ENCODE data around the gene WIF1. TPM values are rescaled to one million over a fixed set of nuclear protein-coding genes. Genes with fewer than 3 reads are reported as not detected.

Gene WIF1
- total and polyA plus RNA-seq, 7 donors, result 0.03 TPM; not detected in 6

- intact Hi-C loops (cut with DNase I), result no loop called here
- Histone ChIP-seq H3K4me3 (no peak overlapping the region), H3K27me3 (ENCODE audit: insufficient read depth in 3 of 3, low read length in 2 of 3) (peaks cover 0 to 5% (median 0%) of the 10 kb centered on the region in 3 donors), H3K9me3 (no peaks in the 10 kb centered on the region), H3K4me1 (no peaks in the 10 kb centered on the region), H3K27ac (no peak overlapping the region), H3K36me3 (ENCODE audit: insufficient read depth in 1 of 2, low read depth in 1 of 2) (no peaks in the 10 kb centered on the region)
- ATAC-seq (no peak), DNase-seq (no peak)
- no peak for TF ChIP-seq CTCF (IDR thresholded peaks at IDR 0.05)
- 88 to 93% (median 91%) methylated on average over 2 of the region's 2 CpGs for WGBS, 3 donors
Measured at GRCh38 chr12:65069336-65069735, 51.8 kb downstream of the WIF1 start.

GRCh38 chr12:65067383-65067782, 53.7 kb downstream of the WIF1 start:
- H3K27me3 ChIP-seq (ENCODE audit: insufficient read depth in 3 of 3, low read length in 2 of 3), result no peaks in the 10 kb centered on the region
- no peak overlapping the region for H3K27ac ChIP-seq
- WGBS, 3 donors, result 87 to 91% (median 88%) methylated on average over 8 of the region's 8 CpGs
- no peak for TF ChIP-seq CTCF (IDR thresholded peaks at IDR 0.05)
- no peaks in the 10 kb centered on the region for H3K36me3 ChIP-seq (ENCODE audit: insufficient read depth in 1 of 2, low read depth in 1 of 2)
- no peaks in the 10 kb centered on the region for H3K4me1 ChIP-seq
- no peak for ATAC-seq
- H3K4me3 ChIP-seq, result no peak overlapping the region
- no peak for DNase-seq
- intact Hi-C loops (cut with DNase I), result no loop called here
- H3K9me3 ChIP-seq, result no peaks in the 10 kb centered on the region

GRCh38 chr12:65055859-65056258, 65.2 kb downstream of the WIF1 start:
- no peaks in the 10 kb centered on the region for H3K4me1 ChIP-seq
- intact Hi-C loops (cut with DNase I), result no loop called here
- no peaks in the 10 kb centered on the region for H3K27me3 ChIP-seq (ENCODE audit: insufficient read depth in 3 of 3, low read length in 2 of 3)
- DNase-seq (no peak), ATAC-seq (no peak)
- no peak overlapping the region for H3K27ac ChIP-seq
- WGBS, 3 donors, result 55 to 58% (median 56%) methylated on average over 4 of the region's 4 CpGs
- H3K9me3 ChIP-seq, result no peaks in the 10 kb centered on the region
- no peak overlapping the region for H3K4me3 ChIP-seq
- no peaks in the 10 kb centered on the region for H3K36me3 ChIP-seq (ENCODE audit: insufficient read depth in 1 of 2, low read depth in 1 of 2)
- TF ChIP-seq CTCF (IDR thresholded peaks at IDR 0.05), result no peak

GRCh38 chr12:65051218-65051617, 69.9 kb downstream of the WIF1 start:
- WGBS, 3 donors, result 47 to 62% (median 52%) methylated on average over 9 of the region's 9 CpGs
- ATAC-seq (no peak), DNase-seq (no peak)
- no peak for TF ChIP-seq CTCF (IDR thresholded peaks at IDR 0.05)
- no peak overlapping the region for H3K27ac ChIP-seq
- intact Hi-C loops (cut with DNase I), result no loop called here
- H3K36me3 ChIP-seq (ENCODE audit: insufficient read depth in 1 of 2, low read depth in 1 of 2), result no peaks in the 10 kb centered on the region
- no peaks in the 10 kb centered on the region for H3K9me3 ChIP-seq
- no peak overlapping the region for H3K4me3 ChIP-seq
- no peaks in the 10 kb centered on the region for H3K27me3 ChIP-seq (ENCODE audit: insufficient read depth in 3 of 3, low read length in 2 of 3)
- no peaks in the 10 kb centered on the region for H3K4me1 ChIP-seq

- Histone ChIP-seq H3K9me3 (no peaks in the 10 kb centered on the region), H3K4me3 (no peak overlapping the region), H3K27me3 (ENCODE audit: insufficient read depth in 3 of 3, low read length in 2 of 3) (no peaks in the 10 kb centered on the region), H3K27ac (no peak overlapping the region), H3K4me1 (no peaks in the 10 kb centered on the region), H3K36me3 (ENCODE audit: insufficient read depth in 1 of 2, low read depth in 1 of 2) (no peaks in the 10 kb centered on the region)
- WGBS, 3 donors, result 61 to 66% (median 63%) methylated on average over 4 of the region's 4 CpGs
- no peak for TF ChIP-seq CTCF (IDR thresholded peaks at IDR 0.05)
- intact Hi-C loops (cut with DNase I), result no loop called here
- no peak for DNase-seq
- ATAC-seq, result no peak
Measured at GRCh38 chr12:65045269-65045668, 75.8 kb downstream of the WIF1 start.
